ENCODE measurements around the gene FSIP1.

The FSIP1 gene

DNA sequence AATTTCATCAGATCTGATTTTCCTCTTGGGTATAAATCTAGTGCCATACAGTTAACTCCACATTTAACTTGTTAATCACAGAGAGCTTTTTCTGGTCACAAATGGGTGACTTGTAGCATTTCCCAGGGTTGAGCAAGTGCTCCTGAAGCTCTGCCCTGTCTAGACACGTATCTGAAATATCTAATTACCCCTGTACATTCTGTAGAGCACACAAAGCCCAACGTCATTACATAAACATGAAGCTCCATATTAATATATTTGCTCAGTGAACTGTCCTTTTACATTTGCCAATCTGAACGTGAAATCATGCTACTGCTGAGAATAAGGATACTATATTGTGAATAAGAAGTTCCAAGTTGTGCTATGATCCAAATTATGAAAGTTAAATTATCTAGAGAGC is 152.7 kb downstream of the FSIP1 start:
- Histone ChIP-seq H3K4me3 (replicated peaks; ENCODE audit: low read depth, low read length) (no peak overlapping the region), H3K27me3 (replicated peaks; ENCODE audit: control insufficient read depth, insufficient read depth, low read length) (no peaks in the 10 kb centered on the region), H3K36me3 (ENCODE audit: control insufficient read depth, insufficient read depth, low read length) (no peaks in the 10 kb centered on the region)
- no peak for DNase-seq (ENCODE audit: extremely low read depth, insufficient read length)
- TF ChIP-seq, protein P1, sequence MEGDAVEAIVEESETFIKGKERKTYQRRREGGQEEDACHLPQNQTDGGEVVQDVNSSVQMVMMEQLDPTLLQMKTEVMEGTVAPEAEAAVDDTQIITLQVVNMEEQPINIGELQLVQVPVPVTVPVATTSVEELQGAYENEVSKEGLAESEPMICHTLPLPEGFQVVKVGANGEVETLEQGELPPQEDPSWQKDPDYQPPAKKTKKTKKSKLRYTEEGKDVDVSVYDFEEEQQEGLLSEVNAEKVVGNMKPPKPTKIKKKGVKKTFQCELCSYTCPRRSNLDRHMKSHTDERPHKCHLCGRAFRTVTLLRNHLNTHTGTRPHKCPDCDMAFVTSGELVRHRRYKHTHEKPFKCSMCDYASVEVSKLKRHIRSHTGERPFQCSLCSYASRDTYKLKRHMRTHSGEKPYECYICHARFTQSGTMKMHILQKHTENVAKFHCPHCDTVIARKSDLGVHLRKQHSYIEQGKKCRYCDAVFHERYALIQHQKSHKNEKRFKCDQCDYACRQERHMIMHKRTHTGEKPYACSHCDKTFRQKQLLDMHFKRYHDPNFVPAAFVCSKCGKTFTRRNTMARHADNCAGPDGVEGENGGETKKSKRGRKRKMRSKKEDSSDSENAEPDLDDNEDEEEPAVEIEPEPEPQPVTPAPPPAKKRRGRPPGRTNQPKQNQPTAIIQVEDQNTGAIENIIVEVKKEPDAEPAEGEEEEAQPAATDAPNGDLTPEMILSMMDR (IDR thresholded peaks at IDR 0.05; ENCODE audit: insufficient read depth, low read length, poor library complexity, severe bottlenecking), result no peak

DNA sequence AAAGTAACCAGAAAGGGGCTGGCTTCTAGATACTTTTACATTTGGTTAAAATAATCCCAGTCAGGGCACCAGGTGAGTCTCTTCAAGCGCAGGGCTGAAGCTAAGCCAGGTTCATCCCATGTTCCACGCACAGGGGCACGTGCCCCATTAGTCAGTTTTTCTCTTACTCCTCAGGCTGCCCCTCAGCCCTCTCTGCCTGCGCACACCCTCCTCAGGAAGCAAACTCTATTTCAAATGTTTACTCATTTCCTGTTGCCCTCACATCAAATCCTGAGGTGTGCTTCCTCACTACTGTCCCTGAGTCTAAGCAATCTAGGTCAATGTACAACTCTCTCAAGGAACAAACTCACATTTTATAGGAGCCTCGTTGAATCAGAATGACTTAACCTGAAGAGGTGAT is 153.3 kb downstream of the FSIP1 start:
- no peak overlapping the region for H3K4me3 ChIP-seq (replicated peaks; ENCODE audit: low read depth, low read length)
- no peaks in the 10 kb centered on the region for H3K27me3 ChIP-seq (replicated peaks; ENCODE audit: control insufficient read depth, insufficient read depth, low read length)
- H3K36me3 ChIP-seq (ENCODE audit: control insufficient read depth, insufficient read depth, low read length), result no peaks in the 10 kb centered on the region
- TF ChIP-seq, protein P1 (IDR thresholded peaks at IDR 0.05; ENCODE audit: insufficient read depth, low read length, poor library complexity, severe bottlenecking), result no peak
- DNase-seq (ENCODE audit: extremely low read depth, insufficient read length), result no peak

DNA sequence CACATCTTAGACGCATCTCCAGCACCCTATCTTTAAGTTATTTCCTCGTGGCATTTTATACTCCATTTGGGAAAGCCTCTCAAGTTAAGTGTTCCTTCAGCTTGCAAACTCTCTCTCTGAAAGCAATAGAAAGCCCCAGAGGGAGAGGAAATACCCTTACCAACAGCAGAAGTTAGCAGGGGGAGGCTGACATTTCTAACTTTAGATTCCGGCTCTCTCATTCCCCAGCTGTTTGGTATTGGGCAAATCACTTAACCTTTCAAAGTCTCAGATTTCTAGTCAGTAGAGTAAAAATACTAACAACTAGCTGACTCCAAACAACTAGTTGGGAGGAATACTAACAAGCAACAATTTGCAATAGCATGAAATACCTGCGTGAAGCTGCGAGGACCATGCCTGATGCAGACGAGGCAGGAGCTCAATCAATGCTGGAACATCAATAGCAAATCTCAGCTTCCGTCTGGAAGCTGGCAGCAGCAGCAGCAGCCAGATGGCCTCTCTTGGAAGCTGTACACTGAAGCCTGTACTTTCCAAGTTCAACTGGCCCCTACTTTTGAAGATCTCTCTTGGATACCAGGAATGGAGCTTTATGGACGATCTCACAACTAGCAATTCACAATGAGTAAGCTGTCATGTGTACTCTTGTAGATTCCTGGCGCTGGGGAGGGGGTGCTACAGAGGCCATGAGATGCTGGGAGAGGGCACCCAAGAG is 153.9 kb downstream of the FSIP1 start:
- no peaks in the 10 kb centered on the region for H3K36me3 ChIP-seq (ENCODE audit: control insufficient read depth, insufficient read depth, low read length)
- no peak for DNase-seq (ENCODE audit: extremely low read depth, insufficient read length)
- no peak overlapping the region for H3K4me3 ChIP-seq (replicated peaks; ENCODE audit: low read depth, low read length)
- TF ChIP-seq, protein P1 (IDR thresholded peaks at IDR 0.05; ENCODE audit: insufficient read depth, low read length, poor library complexity, severe bottlenecking), result no peak
- H3K27me3 ChIP-seq (replicated peaks; ENCODE audit: control insufficient read depth, insufficient read depth, low read length), result no peaks in the 10 kb centered on the region

DNA sequence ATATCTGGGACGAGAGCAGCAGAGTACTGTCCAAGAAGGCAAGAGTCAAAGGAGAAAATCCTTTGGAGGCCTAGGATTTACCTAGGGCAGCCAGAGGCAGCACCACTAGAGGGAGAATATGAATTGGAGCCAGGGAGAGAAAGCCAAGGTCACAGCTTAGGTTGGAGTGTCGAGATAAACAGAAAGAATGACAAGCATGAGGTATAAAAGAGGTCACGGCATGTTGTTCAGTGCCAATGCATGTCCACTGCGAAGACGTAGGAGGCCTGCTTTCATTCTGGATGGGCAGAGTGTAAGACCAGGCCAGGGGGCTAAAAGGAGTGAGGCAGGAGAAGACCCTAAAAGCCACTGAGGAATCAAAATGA is 154.5 kb downstream of the FSIP1 start:
- Histone ChIP-seq H3K27me3 (replicated peaks; ENCODE audit: control insufficient read depth, insufficient read depth, low read length) (no peaks in the 10 kb centered on the region), H3K4me3 (replicated peaks; ENCODE audit: low read depth, low read length) (no peak overlapping the region), H3K36me3 (ENCODE audit: control insufficient read depth, insufficient read depth, low read length) (no peaks in the 10 kb centered on the region)
- TF ChIP-seq, protein P1 (IDR thresholded peaks at IDR 0.05; ENCODE audit: insufficient read depth, low read length, poor library complexity, severe bottlenecking), result peak; percentile 16
- DNase-seq (ENCODE audit: extremely low read depth, insufficient read length), result no peak

DNA sequence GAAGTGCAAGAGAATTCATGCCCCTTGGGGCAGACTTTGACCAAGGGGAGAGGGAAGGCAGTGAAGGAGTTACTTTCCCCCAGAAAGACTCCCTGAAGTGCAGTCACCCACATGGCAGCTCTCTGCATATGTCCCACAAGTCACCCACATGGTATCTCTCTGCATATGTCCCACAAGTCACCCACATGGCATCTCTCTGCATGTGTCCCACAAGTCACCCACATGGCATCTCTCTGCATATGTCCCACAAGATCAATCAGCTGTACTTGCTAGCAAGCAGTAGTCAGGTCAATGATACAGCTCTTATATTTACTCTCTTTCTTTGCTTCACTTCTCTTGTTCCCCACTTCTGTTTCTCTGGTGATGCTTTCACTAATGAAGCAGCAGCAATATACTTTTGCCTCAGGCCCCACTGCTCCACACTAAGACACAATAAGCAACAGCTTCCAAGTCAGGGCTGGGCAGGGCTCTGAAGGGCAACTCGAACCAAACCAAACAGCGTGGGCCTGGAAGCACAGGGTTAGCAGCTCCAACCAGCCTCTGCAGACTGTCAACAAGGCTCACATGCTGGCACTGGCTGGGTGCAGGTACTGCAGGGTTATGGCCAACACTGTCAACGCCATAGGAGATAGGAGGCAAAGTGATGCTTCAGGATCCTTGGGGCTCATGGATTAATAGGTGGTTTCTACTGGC is 155.0 kb downstream of the FSIP1 start:
- H3K27me3 ChIP-seq (replicated peaks; ENCODE audit: control insufficient read depth, insufficient read depth, low read length), result no peaks in the 10 kb centered on the region
- DNase-seq (ENCODE audit: extremely low read depth, insufficient read length), result no peak
- H3K4me3 ChIP-seq (replicated peaks; ENCODE audit: low read depth, low read length), result no peak overlapping the region
- TF ChIP-seq, protein P1 (IDR thresholded peaks at IDR 0.05; ENCODE audit: insufficient read depth, low read length, poor library complexity, severe bottlenecking), result no peak
- no peaks in the 10 kb centered on the region for H3K36me3 ChIP-seq (ENCODE audit: control insufficient read depth, insufficient read depth, low read length)

All from GM06990 (cell line).